HCT116 (cell line): ENCODE measurements around the gene PNLIPRP3. TPM values are rescaled to one million over a fixed set of nuclear protein-coding genes. Genes with fewer than 3 reads are reported as not detected.
"Not testable (repeated sequence)": the region's sequence is repeated elsewhere in the genome, so short reads cannot be mapped to it uniquely, and the experiment has no call there.

ENCODE experiments used
- ATAC-seq: fragments of 200-7000 bp; cut with Tn5 transposase; 2 replicates; pipeline ENCODE4 v1.9.1; 2020; ENCODE audit warnings: mild to moderate bottlenecking, moderate library complexity
- BruUV-seq: library from RNA; stranded (reverse); fragments of 400-500 nt; replicated peaks from 2 replicates; lab custom pipeline; 2021; lab: Mats Ljungman, UMichigan
- CTCF ChIA-PET: fragments of 300-600 bp; sonication (Branson Sonifier 250); formaldehyde crosslinking; loops from one replicate; lab custom pipeline; 2021; ENCODE audit warnings: antibody characterized with exemption; lab: Charles Lee
- POLR2A ChIA-PET: fragments of 300-600, 350-600 bp; sonication (Branson Sonifier 250); formaldehyde crosslinking; loops from one replicate; lab custom pipeline; 2021; ENCODE audit warnings: antibody characterized with exemption; lab: Charles Lee
- RAD21 ChIA-PET, 2 experiments: fragments of 300-600 bp; sonication (Branson Sonifier 250); formaldehyde crosslinking; loops; one replicate each; lab custom pipeline; 2023; ENCODE audit warnings: low total read pairs in 2 of 2; ENCODE audit not compliant: uncharacterized antibody in 2 of 2, unreplicated experiment in 2 of 2, low non-redundant PET in 1 of 2; lab: Charles Lee
- DNase-seq: peaks from one replicate; pipeline ENCODE4 v3.0.0-alpha.2; 2010; ENCODE audit warnings: low read depth, low spot score
- H2AFZ ChIP-seq: fragments of 200-600 bp; shearing (Covaris generic), sonication (generic); 2 replicates; pipeline ENCODE4 v1.6.1; 2017; ENCODE audit warnings: low read depth, mixed run types, mixed read lengths, antibody characterized with exemption, low read length; ENCODE audit not compliant: poor library complexity, severe bottlenecking
- H3K27ac ChIP-seq: 2 replicates; pipeline ENCODE4 v1.5.1; 2012; ENCODE audit warnings: low read depth, low read length
- H3K27me3 ChIP-seq: fragments of 200-600 bp; sonication (generic); 2 replicates; pipeline ENCODE4 v1.6.1; 2016; ENCODE audit warnings: mixed run types, low read length, mixed read lengths; ENCODE audit not compliant: insufficient read depth
- H3K36me3 ChIP-seq, 2 experiments: fragments of 200-500 bp in 1 of 2; fragments of 200-600 bp in 1 of 2; sonication (Bioruptor generic) in 1 of 2; sonication (generic) in 1 of 2; 2 replicates each; pipeline versions ENCODE4 v1.5.1 to v1.6.1; 2014 to 2016; ENCODE audit warnings: low read length in 2 of 2, inconsistent platforms in 1 of 2, mixed read lengths in 1 of 2, mixed run types in 1 of 2; ENCODE audit not compliant: insufficient read depth in 2 of 2, control insufficient read depth in 1 of 2
- H3K4me1 ChIP-seq, 2 experiments: fragments of 200-600 bp in 1 of 2; sonication (generic) in 1 of 2; 2 replicates each; pipeline versions ENCODE4 v1.5.1 to v1.6.1; 2012 to 2017; ENCODE audit warnings: low read length in 2 of 2, inconsistent platforms in 1 of 2, mild to moderate bottlenecking in 1 of 2, mixed read lengths in 1 of 2, mixed run types in 1 of 2, moderate library complexity in 1 of 2; ENCODE audit not compliant: insufficient read depth in 2 of 2, control insufficient read depth in 1 of 2
- H3K4me2 ChIP-seq: fragments of 200-600 bp; sonication (generic); 2 replicates; pipeline ENCODE4 v1.6.1; 2017; ENCODE audit warnings: mixed run types, low read length, mixed read lengths
- H3K4me3 ChIP-seq, 2 experiments: fragments of 200-600 bp in 1 of 2; sonication (generic) in 1 of 2; replicated peaks in 1 of 2; 2 replicates each; pipeline ENCODE4 v1.5.1; 2011 to 2016; ENCODE audit warnings: low read length in 2 of 2, control low read depth in 1 of 2, low read depth in 1 of 2, mild to moderate bottlenecking in 1 of 2, mixed read lengths in 1 of 2, mixed run types in 1 of 2
- H3K79me2 ChIP-seq: fragments of 200-600 bp; sonication (generic); 2 replicates; pipeline ENCODE4 v1.6.1; 2017; ENCODE audit warnings: mild to moderate bottlenecking, mixed run types, low read length, moderate library complexity, mixed read lengths; ENCODE audit not compliant: insufficient read depth
- H3K9ac ChIP-seq: fragments of 200-600 bp; sonication (generic); 2 replicates; pipeline ENCODE4 v1.6.1; 2016; ENCODE audit warnings: low read length, mixed read lengths
- H3K9me2 ChIP-seq: fragments of 200-600 bp; sonication (generic), shearing (Covaris generic); 2 replicates; pipeline ENCODE4 v1.6.1; 2017; ENCODE audit warnings: mixed run types, mild to moderate bottlenecking, moderate library complexity; ENCODE audit not compliant: insufficient read depth
- H3K9me3 ChIP-seq, 2 experiments: fragments of 200-500 bp in 1 of 2; fragments of 200-600 bp in 1 of 2; sonication (Bioruptor generic) in 1 of 2; sonication (generic) in 1 of 2; 2 replicates each; pipeline ENCODE4 v1.6.1; 2014 to 2017; ENCODE audit warnings: low read length in 2 of 2, mixed read lengths in 2 of 2, inconsistent platforms in 1 of 2, low read depth in 1 of 2, mild to moderate bottlenecking in 1 of 2, mixed run types in 1 of 2, moderate library complexity in 1 of 2; ENCODE audit not compliant: control insufficient read depth in 1 of 2, insufficient read depth in 1 of 2
- H4K20me1 ChIP-seq: fragments of 200-600 bp; sonication (generic), shearing (Covaris generic); 2 replicates; pipeline ENCODE4 v1.6.1; 2017; ENCODE audit warnings: mixed run types, mild to moderate bottlenecking, moderate library complexity; ENCODE audit not compliant: insufficient read depth
- CEBPB ChIP-seq: IDR thresholded peaks from 2 replicates; pipeline ENCODE4 v1.6.1; 2012; ENCODE audit warnings: low read depth
- EGR1 ChIP-seq: IDR thresholded peaks from 2 replicates; pipeline ENCODE4 v1.6.1; 2012; ENCODE audit warnings: low read depth
- EZH2 ChIP-seq: fragments of 200-600 bp; sonication (generic); IDR thresholded peaks from 2 replicates; pipeline ENCODE4 v1.6.1; 2017; ENCODE audit warnings: antibody characterized with exemption, mixed run types
- EZH2phosphoT487 ChIP-seq: fragments of 200-600 bp; IDR thresholded peaks from 2 replicates; pipeline ENCODE4 v1.6.1; 2018; ENCODE audit warnings: antibody characterized with exemption, borderline replicate concordance
- JUND ChIP-seq: IDR thresholded peaks from 2 replicates; pipeline ENCODE4 v1.6.1; 2012
- POLR2A ChIP-seq: IDR thresholded peaks from 2 replicates; pipeline ENCODE4 v1.7.0; 2011; ENCODE audit warnings: borderline replicate concordance; ENCODE audit not compliant: insufficient read depth, insufficient read length; ENCODE audit errors: extremely low read depth
- POLR2AphosphoS5 ChIP-seq: IDR thresholded peaks from 2 replicates; pipeline ENCODE4 v1.6.1; 2011; ENCODE audit warnings: mild to moderate bottlenecking, low read depth, low read length, moderate library complexity
- RAD21 ChIP-seq: IDR thresholded peaks from 2 replicates; pipeline ENCODE4 v1.6.1; 2012; ENCODE audit warnings: low read depth, mild to moderate bottlenecking
- YY1 ChIP-seq: IDR thresholded peaks from 2 replicates; pipeline ENCODE4 v1.6.1; 2011; ENCODE audit warnings: low read length, low read depth, moderate library complexity, mild to moderate bottlenecking; ENCODE audit not compliant: insufficient replicate concordance; ENCODE audit errors: extremely low read depth
- ZFX ChIP-seq: fragments of 450-650 bp; IDR thresholded peaks from 2 replicates; pipeline ENCODE4 v1.6.1; 2017
- intact Hi-C: fragments of 100-400 bp; cut with micrococcal nuclease; formaldehyde crosslinking; loops from 2 replicates; pipeline ENCODE4 v1.10.0; 2022
- total RNA-seq: library from RNA; stranded (reverse); gene quantifications from one replicate; pipeline ENCODE4 v1.2.1, GENCODE V29; 2021; ENCODE audit not compliant: unreplicated experiment
- TF ChIP-seq, protein P1 (sequence below): IDR thresholded peaks from 2 replicates; pipeline ENCODE4 v1.6.1; 2012
- TF ChIP-seq, protein P2 (sequence below): IDR thresholded peaks from 2 replicates; pipeline ENCODE4 v1.6.1; 2012
- TF ChIP-seq, protein P3 (sequence below): IDR thresholded peaks from 2 replicates; pipeline ENCODE4 v1.6.1; 2012; ENCODE audit warnings: low read depth
- TF ChIP-seq, protein P4 (sequence below): IDR thresholded peaks from 2 replicates; pipeline ENCODE4 v1.6.1; 2011; ENCODE audit warnings: mild to moderate bottlenecking, low read length, moderate library complexity; ENCODE audit not compliant: insufficient replicate concordance; ENCODE audit errors: extremely low read depth

PNLIPRP3 gene
- total RNA-seq, 1 experiment from 2014 or later, result not detected

DNA sequence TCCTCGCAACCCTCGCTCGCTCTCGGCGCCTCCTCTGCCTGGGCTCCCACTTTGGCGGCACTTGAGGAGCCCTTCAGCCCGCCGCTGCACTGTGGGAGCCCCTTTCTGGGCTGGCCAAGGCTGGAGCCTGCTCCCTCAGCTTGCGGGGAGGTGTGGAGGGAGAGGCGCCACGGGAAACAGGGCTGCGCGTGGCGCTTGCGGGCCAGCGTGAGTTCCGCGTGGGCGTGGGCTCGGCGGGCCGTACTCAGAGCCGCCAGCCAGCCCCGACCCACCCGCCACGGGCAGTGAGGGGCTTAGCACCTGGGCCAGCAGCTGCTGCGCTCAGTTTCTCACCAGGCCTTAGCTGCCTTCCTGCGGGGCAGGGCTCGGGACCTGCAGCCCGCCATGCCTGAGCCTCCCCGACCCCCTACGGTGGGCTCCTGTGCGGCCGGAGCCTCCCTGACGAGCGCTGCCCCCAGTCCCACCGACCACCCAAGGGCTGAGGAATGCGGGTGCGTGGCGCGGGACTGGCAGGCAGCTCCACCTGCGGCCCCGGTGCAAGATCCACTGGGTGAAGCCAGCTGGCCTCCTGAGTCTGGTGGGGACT, 34.3 kb upstream of the PNLIPRP3 start:
- H4K20me1 ChIP-seq, intact Hi-C loops, H3K79me2 ChIP-seq, H3K9me3 ChIP-seq, ATAC-seq, BruUV-seq, RAD21 ChIA-PET, H3K27ac ChIP-seq, H3K36me3 ChIP-seq, POLR2A ChIA-PET, H2AFZ ChIP-seq, H3K4me3 ChIP-seq, H3K9me2 ChIP-seq, DNase-seq, CTCF ChIA-PET, H3K9ac ChIP-seq, H3K4me1 ChIP-seq, H3K4me2 ChIP-seq: not testable (repeated sequence)
- H3K27me3 ChIP-seq, result peaks cover 53% of the 10 kb centered on the region

DNA sequence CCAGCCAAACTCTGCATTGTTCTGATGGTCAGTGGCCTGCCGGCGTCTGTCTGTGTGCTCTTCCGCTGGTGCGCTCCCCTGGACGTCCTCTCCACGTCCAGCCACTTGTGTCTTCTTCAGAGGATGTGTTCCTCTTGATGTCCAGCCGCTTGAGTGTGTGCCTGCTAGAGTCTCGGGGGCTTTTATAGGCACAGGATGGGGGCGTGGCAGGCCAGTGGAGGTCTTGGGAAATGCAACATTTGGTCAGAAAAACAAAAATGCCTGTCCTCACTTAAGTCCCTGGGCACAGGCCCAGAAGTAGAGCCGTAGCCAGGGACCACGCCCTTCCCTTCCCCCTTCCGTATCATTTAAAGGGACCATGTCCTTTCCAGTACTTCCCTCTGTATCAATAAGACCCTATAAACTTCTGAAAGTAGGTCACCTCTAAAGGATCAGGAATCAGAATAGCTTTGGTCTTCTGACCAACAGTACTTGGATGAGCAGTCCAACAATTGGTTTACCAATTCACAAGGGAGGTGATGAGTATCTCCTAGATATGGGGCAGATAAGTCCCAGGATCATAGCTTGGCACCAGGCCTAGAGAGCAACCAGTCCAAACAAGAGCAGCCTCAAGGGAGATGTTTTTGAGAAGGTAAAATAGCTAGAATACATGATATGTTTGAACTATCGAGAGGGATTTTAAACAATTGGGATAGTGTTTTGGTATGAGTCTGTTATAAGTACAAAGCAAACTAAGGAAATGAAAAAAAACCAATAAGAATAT, 32.2 kb upstream of the PNLIPRP3 start:
- Histone ChIP-seq H3K9me2 (no peaks in the 10 kb centered on the region), H3K4me3 (no peak overlapping the region), H3K9ac (no peak overlapping the region), H3K27me3 (peaks cover 33% of the 10 kb centered on the region), H3K4me1 (no peaks in the 10 kb centered on the region), H3K9me3 (no peaks in the 10 kb centered on the region), H3K4me2 (no peak overlapping the region), H3K79me2 (no peaks in the 10 kb centered on the region), H3K27ac (no peak overlapping the region), H2AFZ (no peak overlapping the region), H4K20me1 (no peaks in the 10 kb centered on the region), H3K36me3 (no peaks in the 10 kb centered on the region)
- ATAC-seq (no peak), DNase-seq (no peak)
- ChIA-PET CTCF (no interaction called here), POLR2A (no interaction called here), RAD21 (no interaction called here)
- intact Hi-C loops, result no loop called here
- BruUV-seq, result no TSS peak
- TF ChIP-seq JUND (no peak), EZH2 (no peak), CEBPB (no peak), EGR1 (no peak), EZH2phosphoT487 (no peak), ZFX (no peak), POLR2AphosphoS5 (no peak), POLR2A (no peak), RAD21 (no peak), YY1 (no peak)
- TF ChIP-seq, protein P1, sequence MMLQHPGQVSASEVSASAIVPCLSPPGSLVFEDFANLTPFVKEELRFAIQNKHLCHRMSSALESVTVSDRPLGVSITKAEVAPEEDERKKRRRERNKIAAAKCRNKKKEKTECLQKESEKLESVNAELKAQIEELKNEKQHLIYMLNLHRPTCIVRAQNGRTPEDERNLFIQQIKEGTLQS, result no peak
- TF ChIP-seq, protein P2, sequence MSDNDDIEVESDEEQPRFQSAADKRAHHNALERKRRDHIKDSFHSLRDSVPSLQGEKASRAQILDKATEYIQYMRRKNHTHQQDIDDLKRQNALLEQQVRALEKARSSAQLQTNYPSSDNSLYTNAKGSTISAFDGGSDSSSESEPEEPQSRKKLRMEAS, result no peak
- TF ChIP-seq, protein P3, sequence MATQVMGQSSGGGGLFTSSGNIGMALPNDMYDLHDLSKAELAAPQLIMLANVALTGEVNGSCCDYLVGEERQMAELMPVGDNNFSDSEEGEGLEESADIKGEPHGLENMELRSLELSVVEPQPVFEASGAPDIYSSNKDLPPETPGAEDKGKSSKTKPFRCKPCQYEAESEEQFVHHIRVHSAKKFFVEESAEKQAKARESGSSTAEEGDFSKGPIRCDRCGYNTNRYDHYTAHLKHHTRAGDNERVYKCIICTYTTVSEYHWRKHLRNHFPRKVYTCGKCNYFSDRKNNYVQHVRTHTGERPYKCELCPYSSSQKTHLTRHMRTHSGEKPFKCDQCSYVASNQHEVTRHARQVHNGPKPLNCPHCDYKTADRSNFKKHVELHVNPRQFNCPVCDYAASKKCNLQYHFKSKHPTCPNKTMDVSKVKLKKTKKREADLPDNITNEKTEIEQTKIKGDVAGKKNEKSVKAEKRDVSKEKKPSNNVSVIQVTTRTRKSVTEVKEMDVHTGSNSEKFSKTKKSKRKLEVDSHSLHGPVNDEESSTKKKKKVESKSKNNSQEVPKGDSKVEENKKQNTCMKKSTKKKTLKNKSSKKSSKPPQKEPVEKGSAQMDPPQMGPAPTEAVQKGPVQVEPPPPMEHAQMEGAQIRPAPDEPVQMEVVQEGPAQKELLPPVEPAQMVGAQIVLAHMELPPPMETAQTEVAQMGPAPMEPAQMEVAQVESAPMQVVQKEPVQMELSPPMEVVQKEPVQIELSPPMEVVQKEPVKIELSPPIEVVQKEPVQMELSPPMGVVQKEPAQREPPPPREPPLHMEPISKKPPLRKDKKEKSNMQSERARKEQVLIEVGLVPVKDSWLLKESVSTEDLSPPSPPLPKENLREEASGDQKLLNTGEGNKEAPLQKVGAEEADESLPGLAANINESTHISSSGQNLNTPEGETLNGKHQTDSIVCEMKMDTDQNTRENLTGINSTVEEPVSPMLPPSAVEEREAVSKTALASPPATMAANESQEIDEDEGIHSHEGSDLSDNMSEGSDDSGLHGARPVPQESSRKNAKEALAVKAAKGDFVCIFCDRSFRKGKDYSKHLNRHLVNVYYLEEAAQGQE, result no peak
- TF ChIP-seq, protein P4, sequence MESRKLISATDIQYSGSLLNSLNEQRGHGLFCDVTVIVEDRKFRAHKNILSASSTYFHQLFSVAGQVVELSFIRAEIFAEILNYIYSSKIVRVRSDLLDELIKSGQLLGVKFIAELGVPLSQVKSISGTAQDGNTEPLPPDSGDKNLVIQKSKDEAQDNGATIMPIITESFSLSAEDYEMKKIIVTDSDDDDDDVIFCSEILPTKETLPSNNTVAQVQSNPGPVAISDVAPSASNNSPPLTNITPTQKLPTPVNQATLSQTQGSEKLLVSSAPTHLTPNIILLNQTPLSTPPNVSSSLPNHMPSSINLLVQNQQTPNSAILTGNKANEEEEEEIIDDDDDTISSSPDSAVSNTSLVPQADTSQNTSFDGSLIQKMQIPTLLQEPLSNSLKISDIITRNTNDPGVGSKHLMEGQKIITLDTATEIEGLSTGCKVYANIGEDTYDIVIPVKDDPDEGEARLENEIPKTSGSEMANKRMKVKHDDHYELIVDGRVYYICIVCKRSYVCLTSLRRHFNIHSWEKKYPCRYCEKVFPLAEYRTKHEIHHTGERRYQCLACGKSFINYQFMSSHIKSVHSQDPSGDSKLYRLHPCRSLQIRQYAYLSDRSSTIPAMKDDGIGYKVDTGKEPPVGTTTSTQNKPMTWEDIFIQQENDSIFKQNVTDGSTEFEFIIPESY, result no peak
